ENCODE results near the gene TTN.
A peak's percentile ranks its signal among the peaks of the same experiment; 100 is the strongest.

The TTN gene

GRCh38 chr2:178829299-178829960 lies 22.2 kb upstream of the TTN start:
- H3K4me3 ChIP-seq (ENCODE audit: low read length): no peak overlapping the region
- no peak for TF ChIP-seq CTCF (IDR thresholded peaks at IDR 0.05; ENCODE audit: insufficient read depth, low read depth, low read length, missing control alignments)
- DNase-seq (ENCODE audit: low read depth): no peak

- TF ChIP-seq CTCF (IDR thresholded peaks at IDR 0.05; ENCODE audit: insufficient read depth, low read depth, low read length, missing control alignments): no peak
- no peak for DNase-seq (ENCODE audit: low read depth)
Measured at GRCh38 chr2:178828486-178828881, 21.3 kb upstream of the TTN start.

GRCh38 chr2:178827739-178828485 lies 20.7 kb upstream of the TTN start:
- no peak overlapping the region for H3K4me3 ChIP-seq (ENCODE audit: low read length)
- no peak for DNase-seq (ENCODE audit: low read depth)
- TF ChIP-seq CTCF (IDR thresholded peaks at IDR 0.05; ENCODE audit: insufficient read depth, low read depth, low read length, missing control alignments): no peak

More at GRCh38 chr2:178828486-178828881, 21.3 kb upstream of the TTN start:
- H3K4me3 ChIP-seq (ENCODE audit: low read length): no peak overlapping the region

- DNase-seq (ENCODE audit: low read depth): no peak
- H3K4me3 ChIP-seq (ENCODE audit: low read length): no peak overlapping the region
- no peak for TF ChIP-seq CTCF (IDR thresholded peaks at IDR 0.05; ENCODE audit: insufficient read depth, low read depth, low read length, missing control alignments)
Measured at GRCh38 chr2:178827111-178827510, 19.9 kb upstream of the TTN start.

- no peak for TF ChIP-seq CTCF (IDR thresholded peaks at IDR 0.05; ENCODE audit: insufficient read depth, low read depth, low read length, missing control alignments)
Measured at GRCh38 chr2:178825183-178825582, 18.0 kb upstream of the TTN start.

GRCh38 chr2:178824181-178824580 lies 17.0 kb upstream of the TTN start:
- H3K4me3 ChIP-seq (ENCODE audit: low read length): no peak overlapping the region
- DNase-seq (ENCODE audit: low read depth): no peak
- no peak for TF ChIP-seq CTCF (IDR thresholded peaks at IDR 0.05; ENCODE audit: insufficient read depth, low read depth, low read length, missing control alignments)

More at GRCh38 chr2:178825183-178825582, 18.0 kb upstream of the TTN start:
- peak; percentile 24 for DNase-seq (ENCODE audit: low read depth)
- H3K4me3 ChIP-seq (ENCODE audit: low read length): no peak overlapping the region
